Measurements from ENCODE around the gene DHFR. TPM values are rescaled to one million over a fixed set of nuclear protein-coding genes. Genes with fewer than 3 reads are reported as not detected.

The DHFR gene
- total RNA-seq, 1 donor from 2014 or later = 20.1 TPM

DNA sequence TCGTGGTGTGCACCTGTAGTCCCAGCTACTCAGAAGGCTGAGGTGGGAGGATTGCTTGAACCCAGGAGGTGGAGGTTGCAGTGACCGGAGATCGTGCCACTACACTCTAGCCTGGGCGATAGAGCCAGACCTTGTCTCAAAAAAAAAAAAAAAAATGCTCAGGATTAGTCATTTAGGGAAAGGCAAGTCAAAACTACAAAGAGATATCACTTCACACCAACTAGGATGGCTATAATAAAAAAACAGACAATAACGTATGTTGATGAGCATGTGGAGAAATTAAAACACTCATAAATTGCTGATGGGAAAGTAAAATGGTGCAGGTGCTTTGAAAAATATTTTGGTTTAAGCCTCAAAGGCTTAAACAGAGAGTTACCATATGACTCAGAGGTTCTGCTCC is 78.4 kb downstream of the DHFR start:
- peaks cover 2% of the 10 kb centered on the region for H3K4me1 Mint-ChIP-seq (ENCODE audit: unreplicated experiment)
- no peak overlapping the region for H3K27ac Mint-ChIP-seq (ENCODE audit: unreplicated experiment)
- DNase-seq (ENCODE audit: low spot score) = no peak
- H3K27me3 Mint-ChIP-seq (ENCODE audit: unreplicated experiment) = peaks cover 4% of the 10 kb centered on the region
- H3K9me3 Mint-ChIP-seq (ENCODE audit: unreplicated experiment) = no peaks in the 10 kb centered on the region
- H3K36me3 Mint-ChIP-seq (ENCODE audit: low read depth, unreplicated experiment) = peaks cover 4% of the 10 kb centered on the region
- H3K4me3 Mint-ChIP-seq (ENCODE audit: unreplicated experiment) = no peak overlapping the region
- TF ChIP-seq CTCF (IDR thresholded peaks at IDR 0.05; ENCODE audit: unreplicated experiment) = no peak

Other genes with a start within 250 kb of the DHFR start
- 80.5 TPM for gene ZFYVE16, start 246.9 kb downstream of the DHFR start, total RNA-seq (ENCODE audit: unreplicated experiment)
- gene FAM151B, start 166.9 kb downstream of the DHFR start, total RNA-seq (ENCODE audit: unreplicated experiment) = 2.1 TPM
- gene ANKRD34B, start 84.7 kb downstream of the DHFR start, total RNA-seq (ENCODE audit: unreplicated experiment) = 0.62 TPM
- gene MSH3, start 331 bp downstream of the DHFR start, total RNA-seq (ENCODE audit: unreplicated experiment) = 13.0 TPM